Mucosa of stomach (tissue), 1 donor: ENCODE results near the gene CKM.

Experiments
- H3K27me3 ChIP-seq: one replicate; pipeline ENCODE4 v1.7.0; 2013; ENCODE audit warnings: mild to moderate bottlenecking, low read length; ENCODE audit not compliant: control insufficient read depth, insufficient read depth
- H3K36me3 ChIP-seq: one replicate; pipeline ENCODE4 v1.7.0; 2013; ENCODE audit warnings: low read length; ENCODE audit not compliant: control insufficient read depth, insufficient read depth
- H3K4me1 ChIP-seq: one replicate; pipeline ENCODE4 v1.7.0; 2013; ENCODE audit warnings: mild to moderate bottlenecking, low read length; ENCODE audit not compliant: control insufficient read depth, insufficient read depth
- H3K4me3 ChIP-seq: one replicate; pipeline ENCODE4 v1.7.0; 2013; ENCODE audit warnings: low read length
- H3K9ac ChIP-seq: one replicate; pipeline ENCODE4 v1.7.0; 2013; ENCODE audit warnings: mild to moderate bottlenecking, low read length, moderate library complexity
- H3K9me3 ChIP-seq: one replicate; pipeline ENCODE4 v1.7.0; 2013; ENCODE audit warnings: mild to moderate bottlenecking, low read length, moderate library complexity; ENCODE audit not compliant: control insufficient read depth
- donor health status: Pancreatic carcinoma.

The CKM gene

DNA sequence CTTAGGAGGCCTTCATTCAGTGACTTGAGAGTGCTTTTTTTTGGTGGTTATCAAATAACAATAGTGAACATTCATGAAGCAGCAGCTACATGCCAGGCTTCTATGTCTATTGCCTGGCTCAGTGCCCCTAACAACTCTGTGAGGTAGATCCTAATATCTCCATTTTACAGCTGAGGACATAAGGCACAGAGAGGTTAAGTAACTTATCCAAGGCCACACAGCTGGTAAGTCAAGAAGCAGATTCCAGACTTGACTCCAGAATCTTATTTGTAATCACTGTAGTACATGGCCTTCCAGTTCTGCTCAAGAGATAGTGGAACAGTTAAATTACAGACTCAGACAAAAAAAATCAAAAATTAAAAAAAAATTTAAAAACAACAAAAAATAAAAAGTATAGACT lies 26.8 kb downstream of the CKM start:
- Histone ChIP-seq H3K9ac (no peak overlapping the region), H3K36me3 (peaks cover 4% of the 10 kb centered on the region), H3K9me3 (no peaks in the 10 kb centered on the region), H3K4me1 (no peaks in the 10 kb centered on the region), H3K27me3 (no peaks in the 10 kb centered on the region), H3K4me3 (no peak overlapping the region)

DNA sequence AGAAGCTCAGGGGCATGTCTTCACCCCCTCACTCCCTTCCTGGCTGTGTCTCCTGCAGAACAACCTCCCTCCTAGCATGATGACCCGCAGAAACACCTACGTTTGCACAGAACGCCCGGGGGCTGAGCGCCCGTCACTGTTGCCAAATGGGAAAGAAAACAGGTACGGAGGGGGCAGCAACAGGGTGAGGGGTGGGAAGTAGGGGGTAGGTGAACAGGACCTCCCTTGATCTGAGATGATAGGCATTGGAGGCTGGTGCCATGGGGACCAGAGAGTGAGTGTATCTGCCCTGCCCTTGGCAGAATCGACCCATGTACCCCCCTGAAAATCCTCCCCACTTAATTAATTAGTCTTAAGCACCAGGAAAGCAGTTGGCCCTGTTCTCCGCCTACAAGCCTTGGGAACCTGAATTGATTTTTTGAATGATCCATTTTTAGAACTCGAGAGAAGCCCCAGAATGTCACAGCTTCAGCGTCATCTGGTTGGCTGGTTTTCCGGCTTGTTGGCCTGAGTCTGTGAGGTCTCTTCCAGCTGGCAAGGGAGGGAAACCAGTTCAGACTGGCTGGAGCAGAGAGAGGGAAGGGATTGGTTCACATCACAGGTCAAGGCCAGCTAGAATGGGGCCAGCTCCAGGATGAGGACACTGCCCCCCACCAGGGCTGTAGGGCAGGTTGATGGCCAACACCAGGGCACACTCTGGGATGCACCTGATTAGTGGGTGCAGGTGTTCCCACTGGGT lies 28.2 kb downstream of the CKM start:
- H3K9ac ChIP-seq: no peak overlapping the region

DNA sequence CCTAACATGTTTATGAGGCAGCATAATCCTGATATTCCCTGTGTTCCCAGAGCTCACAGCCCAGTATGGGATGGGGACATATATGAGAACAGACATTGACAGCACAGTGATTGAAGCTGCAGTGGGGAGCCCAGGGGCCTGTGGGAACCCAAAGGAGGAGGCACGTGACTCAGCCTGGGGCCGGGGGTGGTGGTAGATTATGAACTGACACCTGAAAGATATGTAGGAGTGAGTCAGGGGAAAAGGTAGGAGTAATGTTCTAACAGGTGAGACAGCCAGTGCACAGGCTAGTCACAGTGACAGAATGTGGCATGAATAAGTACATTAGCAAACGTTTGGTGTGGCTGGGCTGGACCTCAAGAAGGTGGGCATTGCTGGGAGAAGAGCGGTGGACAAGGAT lies 29.0 kb downstream of the CKM start:
- H3K36me3 ChIP-seq: peaks cover 4% of the 10 kb centered on the region
- no peak overlapping the region for H3K4me3 ChIP-seq

More for the DNA sequence above, 28.2 kb downstream of the CKM start:
- H3K4me1 ChIP-seq: no peaks in the 10 kb centered on the region
- H3K36me3 ChIP-seq: peaks cover 4% of the 10 kb centered on the region
- no peaks in the 10 kb centered on the region for H3K9me3 ChIP-seq
- no peaks in the 10 kb centered on the region for H3K27me3 ChIP-seq
- H3K4me3 ChIP-seq: no peak overlapping the region

DNA sequence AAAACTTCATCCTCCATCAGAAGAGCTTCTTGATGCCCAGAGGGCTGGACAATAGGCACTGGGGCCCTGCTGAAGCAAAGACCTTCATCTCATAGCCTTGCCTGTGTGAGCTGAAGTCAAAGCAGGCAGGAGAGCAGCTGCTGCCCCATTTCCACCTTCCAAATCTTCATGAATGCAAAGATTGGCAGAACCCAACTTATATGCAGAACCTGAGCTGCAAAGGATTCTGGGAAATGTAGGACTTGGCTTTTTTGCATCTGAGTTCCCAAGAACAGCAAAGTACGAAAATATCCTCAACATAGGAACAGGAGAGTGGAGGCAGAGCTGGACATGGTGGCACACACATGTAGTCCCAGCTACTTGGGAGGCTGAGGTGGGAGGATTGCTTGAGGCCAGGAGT lies 30.8 kb downstream of the CKM start:
- H3K9me3 ChIP-seq: no peaks in the 10 kb centered on the region
- H3K36me3 ChIP-seq: no peaks in the 10 kb centered on the region
- no peaks in the 10 kb centered on the region for H3K27me3 ChIP-seq
- no peak overlapping the region for H3K4me3 ChIP-seq
- H3K4me1 ChIP-seq: no peaks in the 10 kb centered on the region
- no peak overlapping the region for H3K9ac ChIP-seq

More for the DNA sequence above, 29.0 kb downstream of the CKM start:
- H3K9me3 ChIP-seq: no peaks in the 10 kb centered on the region
- H3K9ac ChIP-seq: no peak overlapping the region
- no peaks in the 10 kb centered on the region for H3K27me3 ChIP-seq
- no peaks in the 10 kb centered on the region for H3K4me1 ChIP-seq

DNA sequence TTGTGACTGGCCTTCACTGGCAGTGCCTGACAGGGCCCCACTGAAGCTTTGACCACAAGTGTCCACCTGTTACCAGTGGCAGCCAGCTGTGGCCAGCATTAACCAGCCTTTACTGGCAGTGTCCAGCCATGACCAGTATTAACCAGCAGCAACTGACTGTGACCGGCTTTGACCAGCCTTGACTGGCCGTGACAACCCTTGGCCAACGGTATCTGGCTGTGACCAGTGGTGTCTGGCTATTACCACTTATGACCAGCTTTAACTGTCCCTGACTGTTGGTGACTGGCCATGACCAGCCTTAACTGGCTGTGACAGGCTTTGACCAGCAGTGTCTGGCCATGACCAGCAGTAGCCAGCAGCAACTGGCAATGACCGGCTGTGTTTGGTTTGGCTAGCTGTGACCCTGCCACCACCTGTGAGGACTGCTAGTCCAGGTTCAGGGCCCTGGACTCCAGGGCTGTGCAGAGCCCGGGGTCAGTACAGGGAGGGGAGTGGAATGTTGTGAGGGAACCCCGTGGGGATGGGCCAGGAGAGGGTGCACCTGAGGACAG lies 32.2 kb downstream of the CKM start:
- Histone ChIP-seq H3K9me3 (no peaks in the 10 kb centered on the region), H3K4me1 (no peaks in the 10 kb centered on the region), H3K27me3 (no peaks in the 10 kb centered on the region), H3K9ac (no peak overlapping the region), H3K36me3 (no peaks in the 10 kb centered on the region), H3K4me3 (no peak overlapping the region)

DNA sequence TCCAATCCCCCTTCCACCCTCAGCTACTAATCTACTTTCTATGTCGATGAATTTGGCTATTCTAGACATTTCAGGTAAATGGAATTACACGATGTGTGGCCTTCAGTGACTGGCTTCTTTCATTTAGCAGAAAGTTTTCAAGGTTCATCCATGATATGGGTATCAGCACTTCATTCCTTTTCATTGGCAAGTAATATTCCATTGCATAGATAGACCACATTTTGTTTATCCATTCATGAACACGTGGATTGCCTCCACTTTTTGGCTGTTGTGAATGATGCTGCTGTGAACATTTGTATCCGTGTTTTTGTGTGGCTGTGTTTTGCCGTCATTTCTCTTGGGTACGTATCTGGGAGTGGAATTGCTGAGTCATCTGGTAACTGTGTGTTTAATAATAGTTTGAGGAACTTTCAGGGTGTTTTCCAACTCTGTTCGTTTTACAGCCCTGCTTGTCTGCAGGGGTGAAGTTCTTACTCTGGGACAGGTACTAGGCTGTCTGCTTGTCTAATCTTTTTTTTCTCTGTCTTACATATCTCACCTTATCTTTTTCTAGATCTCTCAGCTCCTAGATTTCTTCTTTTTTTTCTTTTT lies 39.1 kb downstream of the CKM start:
- no peak overlapping the region for H3K4me3 ChIP-seq
- H3K9ac ChIP-seq: no peak overlapping the region
- no peaks in the 10 kb centered on the region for H3K36me3 ChIP-seq
- H3K9me3 ChIP-seq: no peaks in the 10 kb centered on the region
- H3K4me1 ChIP-seq: no peaks in the 10 kb centered on the region
- H3K27me3 ChIP-seq: no peaks in the 10 kb centered on the region

DNA sequence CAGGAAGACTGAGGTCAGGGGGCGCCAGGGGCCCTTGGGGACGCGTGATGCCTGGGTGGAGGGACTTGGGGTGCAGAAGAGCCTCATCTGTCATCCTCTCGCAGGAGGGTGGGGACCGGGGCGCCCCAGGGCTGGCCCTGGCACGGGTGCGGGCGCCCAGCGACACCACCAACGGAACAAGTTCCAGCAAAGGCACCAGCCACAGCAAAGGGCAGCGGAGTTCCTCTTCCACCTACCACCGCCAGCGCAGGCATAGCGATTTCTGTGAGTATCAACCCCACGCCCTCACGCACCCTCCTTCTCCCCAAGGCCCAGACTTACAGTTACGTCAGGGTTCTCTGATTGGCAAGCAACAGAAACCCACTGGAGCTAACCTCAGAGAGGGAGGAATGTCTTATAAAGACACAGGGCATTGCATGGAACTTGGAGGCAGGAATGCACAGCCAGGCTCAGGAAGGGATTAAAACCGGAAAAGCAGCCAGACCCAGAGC lies 42.2 kb downstream of the CKM start:
- Histone ChIP-seq H3K9ac (no peak overlapping the region), H3K9me3 (no peaks in the 10 kb centered on the region), H3K36me3 (no peaks in the 10 kb centered on the region)

DNA sequence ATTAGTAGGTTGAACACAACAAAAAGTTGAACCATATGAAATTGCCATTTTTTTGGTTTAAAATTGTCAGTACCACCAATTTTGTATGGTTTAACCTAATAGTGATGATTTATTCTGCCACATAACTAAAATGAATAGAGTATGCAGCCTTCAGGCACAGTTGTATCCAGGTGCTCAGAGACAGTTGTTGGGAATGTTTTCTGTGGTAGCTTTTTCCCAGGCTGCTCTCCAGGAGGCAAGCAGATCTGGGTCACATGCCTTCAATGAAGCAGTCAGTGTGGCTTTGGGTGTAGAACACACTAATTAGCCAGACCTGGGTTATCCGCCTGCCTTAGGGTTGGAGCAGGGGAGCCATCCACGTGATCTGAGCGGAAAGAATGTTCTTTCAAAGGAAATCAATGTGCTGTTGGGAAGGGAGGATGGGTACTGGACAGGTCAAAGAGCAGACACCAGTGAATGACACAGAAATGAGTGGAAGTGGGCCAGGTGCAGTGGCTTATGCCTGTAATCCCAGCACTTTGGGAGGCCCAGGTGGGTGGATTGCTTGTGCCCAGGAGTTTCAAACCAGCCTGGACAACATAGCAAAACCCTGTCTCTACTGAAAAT lies 43.0 kb downstream of the CKM start:
- H3K36me3 ChIP-seq: no peaks in the 10 kb centered on the region
- no peaks in the 10 kb centered on the region for H3K9me3 ChIP-seq
- H3K27me3 ChIP-seq: no peaks in the 10 kb centered on the region
- no peaks in the 10 kb centered on the region for H3K4me1 ChIP-seq
- no peak overlapping the region for H3K4me3 ChIP-seq
- H3K9ac ChIP-seq: no peak overlapping the region

More for the DNA sequence above, 42.2 kb downstream of the CKM start:
- Histone ChIP-seq H3K4me1 (no peaks in the 10 kb centered on the region), H3K27me3 (no peaks in the 10 kb centered on the region), H3K4me3 (no peak overlapping the region)

DNA sequence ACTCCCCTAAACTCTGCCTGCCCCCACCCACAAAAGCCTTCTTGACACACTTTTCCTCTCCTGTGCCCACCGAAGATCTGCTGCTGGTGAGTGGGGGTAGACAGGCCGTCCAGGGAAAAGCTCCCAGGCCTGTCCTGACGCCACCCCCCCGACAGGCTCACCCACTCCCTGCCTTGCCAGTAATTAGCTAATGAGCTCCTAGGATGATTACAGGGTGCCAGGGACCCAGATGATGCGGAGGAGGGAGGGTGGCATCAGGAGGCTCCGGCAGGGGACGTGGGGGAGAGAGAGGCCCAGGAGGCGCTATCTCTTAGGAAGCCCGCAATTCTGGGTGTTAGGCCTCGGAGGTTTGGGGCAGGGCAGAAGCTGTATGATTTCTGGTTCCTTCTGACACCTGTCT lies 44.6 kb downstream of the CKM start:
- Histone ChIP-seq H3K9me3 (no peaks in the 10 kb centered on the region), H3K4me1 (no peaks in the 10 kb centered on the region), H3K36me3 (no peaks in the 10 kb centered on the region)

DNA sequence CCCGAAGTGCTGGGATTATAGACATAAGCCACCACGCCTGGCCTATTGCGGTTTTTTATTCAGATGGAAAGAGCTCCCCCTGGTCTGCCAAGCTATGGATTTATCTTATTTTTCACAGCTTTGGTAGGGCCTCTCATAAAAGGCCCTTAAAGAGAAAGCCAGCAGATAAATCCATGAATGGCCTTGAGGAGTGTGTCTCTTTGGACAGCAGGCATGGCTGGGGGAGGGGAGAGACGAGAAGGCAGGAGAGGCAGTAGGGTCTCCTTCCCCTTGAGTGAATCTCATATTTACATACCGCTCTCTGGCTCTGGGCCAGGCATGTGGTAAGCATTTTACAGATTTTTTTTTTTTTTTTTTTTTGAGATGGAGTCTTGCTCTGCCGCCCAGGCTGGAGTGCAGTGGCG lies 46.4 kb downstream of the CKM start:
- H3K9ac ChIP-seq: no peak overlapping the region
- no peak overlapping the region for H3K4me3 ChIP-seq
- H3K9me3 ChIP-seq: no peaks in the 10 kb centered on the region
- H3K36me3 ChIP-seq: peaks cover 5% of the 10 kb centered on the region
- H3K27me3 ChIP-seq: no peaks in the 10 kb centered on the region
- no peaks in the 10 kb centered on the region for H3K4me1 ChIP-seq

More for the DNA sequence above, 44.6 kb downstream of the CKM start:
- no peak overlapping the region for H3K9ac ChIP-seq
- no peak overlapping the region for H3K4me3 ChIP-seq
- no peaks in the 10 kb centered on the region for H3K27me3 ChIP-seq

DNA sequence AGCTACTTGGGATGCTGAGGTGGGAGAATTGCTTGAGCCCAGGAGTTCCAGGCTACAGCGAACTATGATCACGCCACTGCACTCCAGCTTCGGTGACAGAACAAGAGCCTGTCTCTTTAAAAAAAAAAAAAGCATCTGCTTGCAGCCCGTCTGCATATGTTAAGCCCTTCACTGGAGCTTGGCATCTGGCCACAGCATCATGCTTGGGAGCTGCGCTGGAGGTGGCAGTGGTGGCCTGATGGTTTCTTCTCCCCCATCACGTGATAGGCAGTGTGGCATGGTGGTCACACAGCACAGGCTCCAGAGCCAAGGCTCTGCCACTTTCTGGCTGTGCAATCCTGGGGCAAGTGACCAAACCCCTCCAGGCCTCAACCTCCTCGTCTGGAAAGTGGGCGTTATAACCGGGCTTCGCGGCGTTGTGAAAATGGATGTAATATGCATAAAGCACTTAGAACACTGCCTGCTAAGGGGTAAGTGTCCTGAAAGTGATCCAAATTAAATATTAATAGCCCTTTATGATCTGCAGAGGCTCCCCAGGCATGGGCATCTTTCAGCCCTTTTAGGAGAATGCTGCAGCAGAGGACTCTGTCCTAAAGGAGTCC lies 47.2 kb downstream of the CKM start:
- no peaks in the 10 kb centered on the region for H3K9me3 ChIP-seq
- H3K27me3 ChIP-seq: no peaks in the 10 kb centered on the region
- H3K36me3 ChIP-seq: peaks cover 6% of the 10 kb centered on the region
- H3K9ac ChIP-seq: no peak overlapping the region
- no peak overlapping the region for H3K4me3 ChIP-seq
- no peaks in the 10 kb centered on the region for H3K4me1 ChIP-seq

DNA sequence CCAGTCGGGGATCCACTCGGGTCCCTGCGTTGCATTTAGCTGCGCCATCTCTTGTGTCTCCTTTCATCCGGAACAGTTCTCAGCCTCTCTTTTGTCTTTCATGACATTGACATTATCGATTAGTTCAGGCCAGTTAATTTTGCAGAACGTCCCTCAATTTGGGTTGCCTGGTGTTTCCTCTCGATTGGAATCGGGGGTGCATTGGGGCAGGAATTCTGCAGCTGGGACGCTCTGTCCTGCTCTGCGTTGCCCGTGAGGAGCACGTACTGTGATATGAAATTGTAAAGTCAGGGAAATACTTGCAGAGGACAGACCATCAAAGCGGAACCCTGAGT lies 49.2 kb downstream of the CKM start:
- no peak overlapping the region for H3K9ac ChIP-seq
- H3K27me3 ChIP-seq: no peaks in the 10 kb centered on the region
- no peaks in the 10 kb centered on the region for H3K9me3 ChIP-seq
- no peaks in the 10 kb centered on the region for H3K4me1 ChIP-seq
- H3K4me3 ChIP-seq: no peak overlapping the region
- H3K36me3 ChIP-seq: peaks cover 6% of the 10 kb centered on the region
